ENCODE data around the gene DDAH1.

DNA sequence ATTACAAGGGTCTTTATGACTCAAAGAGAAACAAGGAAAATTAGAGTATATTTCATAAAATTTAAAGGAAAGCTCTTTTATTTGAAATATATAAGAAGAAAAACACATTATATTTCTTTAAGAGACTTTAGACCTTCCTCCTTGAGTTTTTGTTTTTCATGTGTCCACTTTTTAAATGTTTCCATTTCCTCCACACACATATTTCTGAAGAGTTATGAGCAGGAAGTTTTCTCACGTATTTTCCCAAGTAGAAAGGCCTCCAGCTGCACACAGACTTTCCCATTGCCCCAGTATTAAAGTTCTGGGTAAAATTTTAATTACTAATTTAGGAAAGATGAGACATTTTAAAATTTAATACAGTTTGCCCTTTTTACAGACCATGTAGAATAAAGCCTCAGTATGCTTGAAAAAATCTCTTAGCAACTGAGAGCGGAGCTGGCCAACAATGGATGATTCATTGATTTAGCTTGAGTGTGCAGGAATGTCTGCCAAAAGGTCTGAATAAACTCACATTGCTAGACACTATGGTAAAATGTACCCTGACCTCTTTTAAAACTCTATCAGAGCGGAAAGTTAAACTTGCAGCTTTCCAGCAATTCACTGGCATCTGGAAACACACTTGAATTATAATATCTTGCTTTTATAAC, 57.9 kb downstream of the DDAH1 start:
- TF ChIP-seq, protein P1, sequence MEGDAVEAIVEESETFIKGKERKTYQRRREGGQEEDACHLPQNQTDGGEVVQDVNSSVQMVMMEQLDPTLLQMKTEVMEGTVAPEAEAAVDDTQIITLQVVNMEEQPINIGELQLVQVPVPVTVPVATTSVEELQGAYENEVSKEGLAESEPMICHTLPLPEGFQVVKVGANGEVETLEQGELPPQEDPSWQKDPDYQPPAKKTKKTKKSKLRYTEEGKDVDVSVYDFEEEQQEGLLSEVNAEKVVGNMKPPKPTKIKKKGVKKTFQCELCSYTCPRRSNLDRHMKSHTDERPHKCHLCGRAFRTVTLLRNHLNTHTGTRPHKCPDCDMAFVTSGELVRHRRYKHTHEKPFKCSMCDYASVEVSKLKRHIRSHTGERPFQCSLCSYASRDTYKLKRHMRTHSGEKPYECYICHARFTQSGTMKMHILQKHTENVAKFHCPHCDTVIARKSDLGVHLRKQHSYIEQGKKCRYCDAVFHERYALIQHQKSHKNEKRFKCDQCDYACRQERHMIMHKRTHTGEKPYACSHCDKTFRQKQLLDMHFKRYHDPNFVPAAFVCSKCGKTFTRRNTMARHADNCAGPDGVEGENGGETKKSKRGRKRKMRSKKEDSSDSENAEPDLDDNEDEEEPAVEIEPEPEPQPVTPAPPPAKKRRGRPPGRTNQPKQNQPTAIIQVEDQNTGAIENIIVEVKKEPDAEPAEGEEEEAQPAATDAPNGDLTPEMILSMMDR (IDR thresholded peaks at IDR 0.05), result no peak
- TF ChIP-seq POLR2A (IDR thresholded peaks at IDR 0.05), result no peak

Measured in vagina (tissue), 2 donors.